ENCODE results near the gene TANC1. TPM values are rescaled to one million over a fixed set of nuclear protein-coding genes. Genes with fewer than 3 reads are reported as not detected.

Gene TANC1
- polyA plus RNA-seq, 1 donor from 2014 or later, result 0.37 TPM

DNA sequence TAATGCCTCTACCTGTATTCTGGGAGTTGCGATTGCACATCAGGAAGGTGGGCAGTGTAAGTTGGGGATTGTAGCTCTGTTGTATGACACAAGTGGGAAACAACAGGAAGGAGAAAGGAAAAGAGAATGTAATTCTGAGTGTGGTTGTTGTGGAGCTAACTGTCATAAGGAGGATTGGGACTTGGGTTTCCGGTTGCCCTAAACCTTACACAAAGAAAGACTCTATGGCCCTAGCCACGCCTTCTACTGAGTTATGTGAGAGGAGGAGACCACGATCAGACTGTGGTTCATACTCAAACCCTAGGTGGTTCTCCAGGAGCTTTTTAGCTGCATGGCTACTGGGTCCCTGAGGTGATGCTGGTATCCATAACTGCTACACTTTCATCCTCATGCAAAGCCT lies 86.5 kb downstream of the TANC1 start:
- Histone ChIP-seq H3F3A (ENCODE audit: insufficient read depth, low read length, poor library complexity, severe bottlenecking) (no peaks in the 10 kb centered on the region), H3K9ac (ENCODE audit: low read length) (no peak overlapping the region), H2AFZ (ENCODE audit: low read depth, low read length) (no peak overlapping the region), H3K9me3 (ENCODE audit: low read length) (no peaks in the 10 kb centered on the region), H3K4me3 (ENCODE audit: low read length) (no peak overlapping the region), H3K27ac (ENCODE audit: low read length) (no peak overlapping the region), H3K79me2 (replicated peaks; ENCODE audit: insufficient read depth, low read length) (no peaks in the 10 kb centered on the region), H3K9me2 (ENCODE audit: insufficient read depth, low read length) (no peaks in the 10 kb centered on the region), H3K36me3 (ENCODE audit: insufficient read depth, low read length) (no peaks in the 10 kb centered on the region), H3K4me2 (ENCODE audit: low read length) (no peak overlapping the region), H3K27me3 (ENCODE audit: insufficient read depth, low read depth, low read length) (no peaks in the 10 kb centered on the region), H4K20me1 (ENCODE audit: insufficient read depth) (no peaks in the 10 kb centered on the region)
- TF ChIP-seq POLR2AphosphoS5 (IDR thresholded peaks at IDR 0.05) (no peak), RAD21 (conservative IDR thresholded peaks at IDR 0.05) (no peak), TAF1 (IDR thresholded peaks at IDR 0.05; ENCODE audit: low read depth) (no peak), MXI1 (conservative IDR thresholded peaks at IDR 0.05; ENCODE audit: poor library complexity, severe bottlenecking) (no peak), SMC3 (conservative IDR thresholded peaks at IDR 0.05; ENCODE audit: poor library complexity) (no peak), EZH2 (IDR thresholded peaks at IDR 0.05; ENCODE audit: borderline replicate concordance, insufficient read depth, low read length, poor library complexity, severe bottlenecking) (no peak), EP300 (conservative IDR thresholded peaks at IDR 0.05; ENCODE audit: poor library complexity, severe bottlenecking) (no peak)
- TF ChIP-seq, protein P1, sequence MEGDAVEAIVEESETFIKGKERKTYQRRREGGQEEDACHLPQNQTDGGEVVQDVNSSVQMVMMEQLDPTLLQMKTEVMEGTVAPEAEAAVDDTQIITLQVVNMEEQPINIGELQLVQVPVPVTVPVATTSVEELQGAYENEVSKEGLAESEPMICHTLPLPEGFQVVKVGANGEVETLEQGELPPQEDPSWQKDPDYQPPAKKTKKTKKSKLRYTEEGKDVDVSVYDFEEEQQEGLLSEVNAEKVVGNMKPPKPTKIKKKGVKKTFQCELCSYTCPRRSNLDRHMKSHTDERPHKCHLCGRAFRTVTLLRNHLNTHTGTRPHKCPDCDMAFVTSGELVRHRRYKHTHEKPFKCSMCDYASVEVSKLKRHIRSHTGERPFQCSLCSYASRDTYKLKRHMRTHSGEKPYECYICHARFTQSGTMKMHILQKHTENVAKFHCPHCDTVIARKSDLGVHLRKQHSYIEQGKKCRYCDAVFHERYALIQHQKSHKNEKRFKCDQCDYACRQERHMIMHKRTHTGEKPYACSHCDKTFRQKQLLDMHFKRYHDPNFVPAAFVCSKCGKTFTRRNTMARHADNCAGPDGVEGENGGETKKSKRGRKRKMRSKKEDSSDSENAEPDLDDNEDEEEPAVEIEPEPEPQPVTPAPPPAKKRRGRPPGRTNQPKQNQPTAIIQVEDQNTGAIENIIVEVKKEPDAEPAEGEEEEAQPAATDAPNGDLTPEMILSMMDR (IDR thresholded peaks at IDR 0.05; ENCODE audit: poor library complexity, severe bottlenecking), result no peak
- TF ChIP-seq, protein P2, sequence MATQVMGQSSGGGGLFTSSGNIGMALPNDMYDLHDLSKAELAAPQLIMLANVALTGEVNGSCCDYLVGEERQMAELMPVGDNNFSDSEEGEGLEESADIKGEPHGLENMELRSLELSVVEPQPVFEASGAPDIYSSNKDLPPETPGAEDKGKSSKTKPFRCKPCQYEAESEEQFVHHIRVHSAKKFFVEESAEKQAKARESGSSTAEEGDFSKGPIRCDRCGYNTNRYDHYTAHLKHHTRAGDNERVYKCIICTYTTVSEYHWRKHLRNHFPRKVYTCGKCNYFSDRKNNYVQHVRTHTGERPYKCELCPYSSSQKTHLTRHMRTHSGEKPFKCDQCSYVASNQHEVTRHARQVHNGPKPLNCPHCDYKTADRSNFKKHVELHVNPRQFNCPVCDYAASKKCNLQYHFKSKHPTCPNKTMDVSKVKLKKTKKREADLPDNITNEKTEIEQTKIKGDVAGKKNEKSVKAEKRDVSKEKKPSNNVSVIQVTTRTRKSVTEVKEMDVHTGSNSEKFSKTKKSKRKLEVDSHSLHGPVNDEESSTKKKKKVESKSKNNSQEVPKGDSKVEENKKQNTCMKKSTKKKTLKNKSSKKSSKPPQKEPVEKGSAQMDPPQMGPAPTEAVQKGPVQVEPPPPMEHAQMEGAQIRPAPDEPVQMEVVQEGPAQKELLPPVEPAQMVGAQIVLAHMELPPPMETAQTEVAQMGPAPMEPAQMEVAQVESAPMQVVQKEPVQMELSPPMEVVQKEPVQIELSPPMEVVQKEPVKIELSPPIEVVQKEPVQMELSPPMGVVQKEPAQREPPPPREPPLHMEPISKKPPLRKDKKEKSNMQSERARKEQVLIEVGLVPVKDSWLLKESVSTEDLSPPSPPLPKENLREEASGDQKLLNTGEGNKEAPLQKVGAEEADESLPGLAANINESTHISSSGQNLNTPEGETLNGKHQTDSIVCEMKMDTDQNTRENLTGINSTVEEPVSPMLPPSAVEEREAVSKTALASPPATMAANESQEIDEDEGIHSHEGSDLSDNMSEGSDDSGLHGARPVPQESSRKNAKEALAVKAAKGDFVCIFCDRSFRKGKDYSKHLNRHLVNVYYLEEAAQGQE (IDR thresholded peaks at IDR 0.05; ENCODE audit: borderline replicate concordance), result no peak

DNA sequence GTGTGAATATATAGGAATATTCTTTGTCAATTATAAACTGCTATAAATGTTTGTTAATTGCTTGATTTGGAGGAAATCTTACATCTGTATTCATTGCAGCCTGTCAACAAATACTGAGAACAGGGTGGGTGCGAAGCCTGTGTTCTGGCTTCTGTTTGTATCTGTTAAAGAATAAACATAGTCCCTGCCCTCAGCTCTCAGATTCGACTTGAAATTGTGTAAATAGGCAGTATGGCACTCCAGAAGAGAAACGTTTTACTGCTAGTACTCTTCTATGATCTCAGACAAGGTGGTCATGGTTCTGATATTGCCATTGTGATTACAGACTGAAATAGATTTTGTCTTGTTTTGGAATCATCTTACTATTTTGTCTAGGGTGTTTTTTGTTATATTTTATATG lies 92.1 kb downstream of the TANC1 start:
- no peaks in the 10 kb centered on the region for H4K20me1 ChIP-seq (ENCODE audit: insufficient read depth)
- H2AFZ ChIP-seq (ENCODE audit: low read depth, low read length), result no peak overlapping the region
- no peaks in the 10 kb centered on the region for H3K27me3 ChIP-seq (ENCODE audit: insufficient read depth, low read depth, low read length)
- H3K4me3 ChIP-seq (ENCODE audit: low read length), result no peak overlapping the region
- no peak for TF ChIP-seq RAD21 (conservative IDR thresholded peaks at IDR 0.05)
- no peak overlapping the region for H3K4me2 ChIP-seq (ENCODE audit: low read length)
- no peaks in the 10 kb centered on the region for H3K9me3 ChIP-seq (ENCODE audit: low read length)
- H3K9ac ChIP-seq (ENCODE audit: low read length), result no peak overlapping the region
- H3F3A ChIP-seq (ENCODE audit: insufficient read depth, low read length, poor library complexity, severe bottlenecking), result no peaks in the 10 kb centered on the region
- no peaks in the 10 kb centered on the region for H3K79me2 ChIP-seq (replicated peaks; ENCODE audit: insufficient read depth, low read length)
- H3K36me3 ChIP-seq (ENCODE audit: insufficient read depth, low read length), result no peaks in the 10 kb centered on the region
- no peak overlapping the region for H3K27ac ChIP-seq (ENCODE audit: low read length)
- no peaks in the 10 kb centered on the region for H3K9me2 ChIP-seq (ENCODE audit: insufficient read depth, low read length)

DNA sequence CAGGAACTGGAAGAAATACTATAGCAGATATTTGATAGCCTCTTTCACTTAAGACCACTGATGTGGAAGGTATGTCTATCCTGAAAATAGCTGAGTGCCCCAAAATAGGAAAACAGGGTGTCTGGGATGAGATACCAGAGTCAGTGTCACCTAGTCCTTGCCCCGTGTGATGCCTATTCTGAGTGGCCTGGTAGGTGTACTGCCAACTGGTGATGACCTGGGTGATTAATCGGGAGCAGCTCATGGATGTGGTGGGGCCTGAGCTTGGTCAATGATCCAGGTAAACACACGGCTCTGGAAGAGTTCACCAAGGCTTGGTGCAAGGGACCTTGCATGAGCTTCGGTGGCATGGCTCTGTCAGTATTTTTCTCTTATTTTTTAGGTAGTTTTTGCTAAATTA lies 95.2 kb downstream of the TANC1 start:
- H3K27me3 ChIP-seq (ENCODE audit: insufficient read depth, low read depth, low read length), result no peaks in the 10 kb centered on the region
- no peaks in the 10 kb centered on the region for H3K36me3 ChIP-seq (ENCODE audit: insufficient read depth, low read length)
- no peaks in the 10 kb centered on the region for H4K20me1 ChIP-seq (ENCODE audit: insufficient read depth)
- no peak overlapping the region for H3K27ac ChIP-seq (ENCODE audit: low read length)
- no peak overlapping the region for H3K9ac ChIP-seq (ENCODE audit: low read length)
- H2AFZ ChIP-seq (ENCODE audit: low read depth, low read length), result no peak overlapping the region
- no peaks in the 10 kb centered on the region for H3F3A ChIP-seq (ENCODE audit: insufficient read depth, low read length, poor library complexity, severe bottlenecking)
- no peak overlapping the region for H3K4me3 ChIP-seq (ENCODE audit: low read length)
- no peaks in the 10 kb centered on the region for H3K79me2 ChIP-seq (replicated peaks; ENCODE audit: insufficient read depth, low read length)
- H3K4me2 ChIP-seq (ENCODE audit: low read length), result no peak overlapping the region
- no peaks in the 10 kb centered on the region for H3K9me2 ChIP-seq (ENCODE audit: insufficient read depth, low read length)
- TF ChIP-seq EP300 (conservative IDR thresholded peaks at IDR 0.05; ENCODE audit: poor library complexity, severe bottlenecking) (no peak), MXI1 (conservative IDR thresholded peaks at IDR 0.05; ENCODE audit: poor library complexity, severe bottlenecking) (no peak), TAF1 (IDR thresholded peaks at IDR 0.05; ENCODE audit: low read depth) (no peak), RAD21 (conservative IDR thresholded peaks at IDR 0.05) (no peak), SMC3 (conservative IDR thresholded peaks at IDR 0.05; ENCODE audit: poor library complexity) (no peak), EZH2 (IDR thresholded peaks at IDR 0.05; ENCODE audit: borderline replicate concordance, insufficient read depth, low read length, poor library complexity, severe bottlenecking) (no peak), POLR2AphosphoS5 (IDR thresholded peaks at IDR 0.05) (no peak)
- TF ChIP-seq, protein P1 (IDR thresholded peaks at IDR 0.05; ENCODE audit: poor library complexity, severe bottlenecking), result no peak
- TF ChIP-seq, protein P2 (IDR thresholded peaks at IDR 0.05; ENCODE audit: borderline replicate concordance), result no peak
- H3K9me3 ChIP-seq (ENCODE audit: low read length), result no peaks in the 10 kb centered on the region

Data from neural cell (in vitro differentiated cells).